Glomerular visceral epithelial cell (primary cell): Measurements from ENCODE around the gene ACTR1A.

Experiments used
- DNase-seq: peaks from one replicate; pipeline ENCODE4 v3.0.0-alpha.2; 2016; ENCODE audit errors: extremely low spot score

ACTR1A gene

GRCh38 chr10:102485093-102485784, 17.3 kb downstream of the ACTR1A start:
- no peak for DNase-seq

- no peak for DNase-seq
Measured at GRCh38 chr10:102484021-102484420, 18.5 kb downstream of the ACTR1A start.

- DNase-seq, result no peak
Measured at GRCh38 chr10:102480396-102480795, 22.1 kb downstream of the ACTR1A start.

GRCh38 chr10:102479651-102480050, 22.9 kb downstream of the ACTR1A start:
- no peak for DNase-seq

GRCh38 chr10:102476466-102477141, 25.9 kb downstream of the ACTR1A start:
- no peak for DNase-seq

- DNase-seq, result no peak
Measured at GRCh38 chr10:102475451-102476040, 27.0 kb downstream of the ACTR1A start.

GRCh38 chr10:102473445-102474331, 28.8 kb downstream of the ACTR1A start:
- no peak for DNase-seq

GRCh38 chr10:102470579-102471546, 31.6 kb downstream of the ACTR1A start:
- DNase-seq, result no peak

GRCh38 chr10:102468683-102469082, 33.8 kb downstream of the ACTR1A start:
- DNase-seq, result no peak

GRCh38 chr10:102467971-102468438, 34.5 kb downstream of the ACTR1A start:
- DNase-seq, result no peak

- no peak for DNase-seq
Measured at GRCh38 chr10:102467318-102467717, 35.2 kb downstream of the ACTR1A start.

- DNase-seq, result no peak
Measured at GRCh38 chr10:102465466-102465865, 37.0 kb downstream of the ACTR1A start.

- DNase-seq, result no peak
Measured at GRCh38 chr10:102463983-102464382, 38.5 kb downstream of the ACTR1A start.

- no peak for DNase-seq
Measured at GRCh38 chr10:102462512-102463054, 39.9 kb downstream of the ACTR1A start.

GRCh38 chr10:102461187-102462054, 41.1 kb downstream of the ACTR1A start:
- DNase-seq, result peak; percentile 94

- DNase-seq, result no peak
Measured at GRCh38 chr10:102460836-102461186, 41.7 kb downstream of the ACTR1A start.

- DNase-seq, result no peak
Measured at GRCh38 chr10:102458656-102459055, 43.9 kb downstream of the ACTR1A start.

- no peak for DNase-seq
Measured at GRCh38 chr10:102457591-102458150, 44.8 kb downstream of the ACTR1A start.

- DNase-seq, result peak; percentile 73
Measured at GRCh38 chr10:102455893-102456471, 46.5 kb downstream of the ACTR1A start.
